SU-DHL-6 (cell line): ENCODE measurements around the gene FAM229A.

ENCODE experiments used
- EZH2phosphoT487 ChIP-seq: fragments of 200-600 bp; sonication (generic), shearing (Covaris generic); conservative IDR thresholded peaks from 2 replicates; pipeline ENCODE4 v1.6.1; 2018; ENCODE audit warnings: mild to moderate bottlenecking, antibody characterized with exemption, low read length, moderate library complexity, mixed read lengths
- TF ChIP-seq, protein P1 (sequence below): fragments of 200-600 bp; sonication (generic); IDR thresholded peaks from one replicate; pipeline ENCODE4 v1.5.1; 2017; ENCODE audit warnings: antibody characterized with exemption, mild to moderate bottlenecking, low read length, moderate library complexity; ENCODE audit not compliant: insufficient read depth, poor library complexity, severe bottlenecking

DNA sequence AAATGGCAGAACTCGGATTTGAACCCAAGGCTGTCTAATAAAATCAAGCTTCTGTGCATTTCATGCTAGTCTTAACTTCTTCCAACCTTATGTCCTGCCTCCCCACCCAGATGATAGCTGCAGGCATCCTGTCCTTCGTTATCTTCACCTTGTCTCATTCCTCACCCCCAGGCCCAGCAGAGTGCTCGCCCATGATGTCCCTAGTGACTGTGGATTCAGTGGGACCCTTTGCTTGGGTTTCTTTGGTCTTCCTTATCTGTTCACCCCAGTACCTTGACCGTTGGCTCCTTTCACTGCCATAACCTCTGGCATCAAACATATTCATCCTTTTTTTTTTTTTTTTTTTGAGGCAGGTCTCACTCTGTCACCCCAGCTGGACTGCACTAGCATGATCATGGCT, 37.6 kb upstream of the FAM229A start:
- TF ChIP-seq, protein P1, sequence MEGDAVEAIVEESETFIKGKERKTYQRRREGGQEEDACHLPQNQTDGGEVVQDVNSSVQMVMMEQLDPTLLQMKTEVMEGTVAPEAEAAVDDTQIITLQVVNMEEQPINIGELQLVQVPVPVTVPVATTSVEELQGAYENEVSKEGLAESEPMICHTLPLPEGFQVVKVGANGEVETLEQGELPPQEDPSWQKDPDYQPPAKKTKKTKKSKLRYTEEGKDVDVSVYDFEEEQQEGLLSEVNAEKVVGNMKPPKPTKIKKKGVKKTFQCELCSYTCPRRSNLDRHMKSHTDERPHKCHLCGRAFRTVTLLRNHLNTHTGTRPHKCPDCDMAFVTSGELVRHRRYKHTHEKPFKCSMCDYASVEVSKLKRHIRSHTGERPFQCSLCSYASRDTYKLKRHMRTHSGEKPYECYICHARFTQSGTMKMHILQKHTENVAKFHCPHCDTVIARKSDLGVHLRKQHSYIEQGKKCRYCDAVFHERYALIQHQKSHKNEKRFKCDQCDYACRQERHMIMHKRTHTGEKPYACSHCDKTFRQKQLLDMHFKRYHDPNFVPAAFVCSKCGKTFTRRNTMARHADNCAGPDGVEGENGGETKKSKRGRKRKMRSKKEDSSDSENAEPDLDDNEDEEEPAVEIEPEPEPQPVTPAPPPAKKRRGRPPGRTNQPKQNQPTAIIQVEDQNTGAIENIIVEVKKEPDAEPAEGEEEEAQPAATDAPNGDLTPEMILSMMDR, result no peak
- no peak for TF ChIP-seq EZH2phosphoT487
